ENCODE data around the gene CENPH. TPM values are rescaled to one million over a fixed set of nuclear protein-coding genes. Genes with fewer than 3 reads are reported as not detected.

Gene CENPH
- total RNA-seq, 5 donors from 2014 or later (not counting 1 experiment from before 2014, with no cell fraction given), result 4.1 to 8.4 (median 6.5) TPM

GRCh38 chr5:69224520-69224919, 35.1 kb downstream of the CENPH start:
- Histone ChIP-seq H3K36me3 (ENCODE audit: control insufficient read depth in 2 of 2, extremely low read depth in 1 of 2, insufficient read depth in 1 of 2, low read length in 1 of 2) (peaks cover 0 to 18% of the 10 kb centered on the region in 2 donors), H3K4me3 (ENCODE audit: control insufficient read depth in 1 of 2, extremely low read depth in 1 of 2, low read length in 1 of 2) (no peak overlapping the region), H3K4me1 (ENCODE audit: control insufficient read depth in 1 of 2, extremely low read depth in 1 of 2, insufficient read depth in 2 of 2, low read length in 2 of 2) (no peaks in the 10 kb centered on the region), H3K9me3 (no peaks in the 10 kb centered on the region), H3K27ac (ENCODE audit: low read length) (no peak overlapping the region), H3K27me3 (replicated peaks in 1 of 2; ENCODE audit: control insufficient read depth in 2 of 2, extremely low read depth in 1 of 2, insufficient read depth in 2 of 2, low read length in 1 of 2) (no peaks in the 10 kb centered on the region)
- no peak overlapping the region for H3K4me3 Mint-ChIP-seq
- POLR2A ChIA-PET, result interaction anchor here (0.6 to 0.7 kb wide), 2 partner anchors 10 to 145 kb away, joined by 3 to 7 read pairs; partner anchors contain the start of gene CDK7 (in 1 of the 2)
- ATAC-seq (replicated peaks in 1 of 4) (no peak), DNase-seq (no peak)
- no peaks in the 10 kb centered on the region for H3K9me3 Mint-ChIP-seq
- H3K27me3 Mint-ChIP-seq, result no peaks in the 10 kb centered on the region
- CTCF ChIA-PET, result no interaction called here
- WGBS (ENCODE audit: insufficient coverage), result 95% methylated on average over 8 of the region's 8 CpGs
- peaks cover 12% of the 10 kb centered on the region for H3K36me3 Mint-ChIP-seq
- peaks cover 0 to 7% (median 4%) of the 10 kb centered on the region in 3 donors for H3K4me1 Mint-ChIP-seq
- no peak overlapping the region for H3K27ac Mint-ChIP-seq

GRCh38 chr5:69225860-69226259, 36.5 kb downstream of the CENPH start:
- ATAC-seq (replicated peaks in 1 of 4) (no peak), DNase-seq (no peak)
- CTCF ChIA-PET, result interaction anchor here (0.6 to 0.7 kb wide), 2 partner anchors 48 to 68 kb away, joined by 3 read pairs; no protein-coding TSS in a partner anchor
- Mint-ChIP-seq H3K27me3 (no peaks in the 10 kb centered on the region), H3K4me1 (peaks cover 0 to 7% (median 4%) of the 10 kb centered on the region in 3 donors), H3K27ac (peak overlapping the region in 1 of 2 donors; percentile 39), H3K9me3 (no peaks in the 10 kb centered on the region), H3K36me3 (peaks cover 20% of the 10 kb centered on the region), H3K4me3 (no peak overlapping the region)
- Histone ChIP-seq H3K36me3 (ENCODE audit: control insufficient read depth in 2 of 2, extremely low read depth in 1 of 2, insufficient read depth in 1 of 2, low read length in 1 of 2) (peaks cover 0 to 21% of the 10 kb centered on the region in 2 donors), H3K4me1 (ENCODE audit: control insufficient read depth in 1 of 2, extremely low read depth in 1 of 2, insufficient read depth in 2 of 2, low read length in 2 of 2) (no peaks in the 10 kb centered on the region), H3K4me3 (ENCODE audit: control insufficient read depth in 1 of 2, extremely low read depth in 1 of 2, low read length in 1 of 2) (no peak overlapping the region), H3K27ac (ENCODE audit: low read length) (no peak overlapping the region), H3K27me3 (replicated peaks in 1 of 2; ENCODE audit: control insufficient read depth in 2 of 2, extremely low read depth in 1 of 2, insufficient read depth in 2 of 2, low read length in 1 of 2) (no peaks in the 10 kb centered on the region), H3K9me3 (no peaks in the 10 kb centered on the region)
- POLR2A ChIA-PET, result no interaction called here
- WGBS (ENCODE audit: insufficient coverage), result no CpG with 5 or more reads among the region's 4 CpGs

- H3K27ac Mint-ChIP-seq, result no peak overlapping the region
- WGBS (ENCODE audit: insufficient coverage), result 90% methylated on average over 2 of the region's 2 CpGs
- H3K4me3 Mint-ChIP-seq, result no peak overlapping the region
- POLR2A ChIA-PET, result no interaction called here
- Histone ChIP-seq H3K4me1 (ENCODE audit: control insufficient read depth in 1 of 2, extremely low read depth in 1 of 2, insufficient read depth in 2 of 2, low read length in 2 of 2) (peaks cover under 1 to 3% of the 10 kb centered on the region in 2 experiments), H3K9me3 (no peaks in the 10 kb centered on the region), H3K4me3 (ENCODE audit: control insufficient read depth in 1 of 2, extremely low read depth in 1 of 2, low read length in 1 of 2) (no peak overlapping the region), H3K36me3 (ENCODE audit: control insufficient read depth in 2 of 2, extremely low read depth in 1 of 2, insufficient read depth in 1 of 2, low read length in 1 of 2) (peaks cover 0 to 16% of the 10 kb centered on the region in 2 donors), H3K27ac (ENCODE audit: low read length) (no peak overlapping the region), H3K27me3 (replicated peaks in 1 of 2; ENCODE audit: control insufficient read depth in 2 of 2, extremely low read depth in 1 of 2, insufficient read depth in 2 of 2, low read length in 1 of 2) (no peaks in the 10 kb centered on the region)
- CTCF ChIA-PET, result no interaction called here
- DNase-seq, result no peak
- H3K4me1 Mint-ChIP-seq, result peaks cover 0 to 8% (median 3%) of the 10 kb centered on the region in 3 donors
- H3K27me3 Mint-ChIP-seq, result no peaks in the 10 kb centered on the region
- no peaks in the 10 kb centered on the region for H3K9me3 Mint-ChIP-seq
- no peak for ATAC-seq (replicated peaks in 1 of 4)
- peaks cover 17% of the 10 kb centered on the region for H3K36me3 Mint-ChIP-seq
These were observed 40.8 kb downstream of the CENPH start for GRCh38 chr5:69230181-69230580.

GRCh38 chr5:69231281-69231680, 41.9 kb downstream of the CENPH start:
- Histone ChIP-seq H3K27ac (ENCODE audit: low read length) (no peak overlapping the region), H3K4me3 (ENCODE audit: control insufficient read depth in 1 of 2, extremely low read depth in 1 of 2, low read length in 1 of 2) (no peak overlapping the region), H3K27me3 (replicated peaks in 1 of 2; ENCODE audit: control insufficient read depth in 2 of 2, extremely low read depth in 1 of 2, insufficient read depth in 2 of 2, low read length in 1 of 2) (no peaks in the 10 kb centered on the region), H3K36me3 (ENCODE audit: control insufficient read depth in 2 of 2, extremely low read depth in 1 of 2, insufficient read depth in 1 of 2, low read length in 1 of 2) (peaks cover 0 to 16% of the 10 kb centered on the region in 2 donors), H3K9me3 (no peaks in the 10 kb centered on the region), H3K4me1 (ENCODE audit: control insufficient read depth in 1 of 2, extremely low read depth in 1 of 2, insufficient read depth in 2 of 2, low read length in 2 of 2) (peaks cover 7 to 10% of the 10 kb centered on the region in 2 experiments)
- H3K27me3 Mint-ChIP-seq, result no peaks in the 10 kb centered on the region
- POLR2A ChIA-PET, result no interaction called here
- ATAC-seq (replicated peaks in 1 of 4), result no peak
- H3K9me3 Mint-ChIP-seq, result no peaks in the 10 kb centered on the region
- WGBS (ENCODE audit: insufficient coverage), result 100% methylated on average over 3 of the region's 6 CpGs
- no peak overlapping the region for H3K4me3 Mint-ChIP-seq
- peaks cover 8 to 15% (median 13%) of the 10 kb centered on the region in 3 donors for H3K4me1 Mint-ChIP-seq
- H3K36me3 Mint-ChIP-seq, result peaks cover 13% of the 10 kb centered on the region
- no peak overlapping the region for H3K27ac Mint-ChIP-seq
- CTCF ChIA-PET, result no interaction called here
- DNase-seq, result no peak

GRCh38 chr5:69231851-69232250, 42.5 kb downstream of the CENPH start:
- Mint-ChIP-seq H3K9me3 (no peaks in the 10 kb centered on the region), H3K36me3 (peaks cover 13% of the 10 kb centered on the region), H3K27ac (no peak overlapping the region), H3K27me3 (no peaks in the 10 kb centered on the region), H3K4me3 (no peak overlapping the region), H3K4me1 (peaks cover 14 to 17% (median 16%) of the 10 kb centered on the region in 3 donors)
- ChIA-PET POLR2A (no interaction called here), CTCF (no interaction called here)
- Histone ChIP-seq H3K36me3 (ENCODE audit: control insufficient read depth in 2 of 2, extremely low read depth in 1 of 2, insufficient read depth in 1 of 2, low read length in 1 of 2) (peaks cover 0 to 15% of the 10 kb centered on the region in 2 donors), H3K4me3 (ENCODE audit: control insufficient read depth in 1 of 2, extremely low read depth in 1 of 2, low read length in 1 of 2) (no peak overlapping the region), H3K9me3 (no peaks in the 10 kb centered on the region), H3K4me1 (ENCODE audit: control insufficient read depth in 1 of 2, extremely low read depth in 1 of 2, insufficient read depth in 2 of 2, low read length in 2 of 2) (peaks cover 9 to 15% of the 10 kb centered on the region in 2 experiments), H3K27ac (ENCODE audit: low read length) (no peak overlapping the region), H3K27me3 (replicated peaks in 1 of 2; ENCODE audit: control insufficient read depth in 2 of 2, extremely low read depth in 1 of 2, insufficient read depth in 2 of 2, low read length in 1 of 2) (no peaks in the 10 kb centered on the region)
- ATAC-seq (replicated peaks in 1 of 4), result no peak
- 100% methylated on average over 2 of the region's 2 CpGs for WGBS (ENCODE audit: insufficient coverage)
- no peak for DNase-seq

- 0% methylated on average over 45 of the region's 49 CpGs for WGBS (ENCODE audit: insufficient coverage)
- peaks cover 22% of the 10 kb centered on the region for H3K36me3 Mint-ChIP-seq
- CTCF ChIA-PET, result interaction anchor here in 1 of 2 donors (0.5 to 2.5 kb wide), 10 partner anchors 17 to 141 kb away, joined by 3 to 18 read pairs (median 4); partner anchors contain the start of genes CCDC125, CENPH and SLC30A5
- peaks cover 14 to 27% of the 10 kb centered on the region in 2 experiments for H3K4me1 ChIP-seq (ENCODE audit: control insufficient read depth in 1 of 2, extremely low read depth in 1 of 2, insufficient read depth in 2 of 2, low read length in 2 of 2)
- peak within 1 kb of the TSS; percentile 96 to 98 for H3K4me3 ChIP-seq (ENCODE audit: control insufficient read depth in 1 of 2, extremely low read depth in 1 of 2, low read length in 1 of 2)
- POLR2A ChIA-PET, result interaction anchor here (0.6 to 1.8 kb wide), 9 partner anchors 10 to 141 kb away, joined by 3 to 7 read pairs (median 5); partner anchors contain the start of genes CCDC125 (in 2 of the 2) and SLC30A5 (in 1 of the 2)
- peaks cover 0 to 7% of the 10 kb centered on the region in 2 donors for H3K36me3 ChIP-seq (ENCODE audit: control insufficient read depth in 2 of 2, extremely low read depth in 1 of 2, insufficient read depth in 1 of 2, low read length in 1 of 2)
- H3K27me3 Mint-ChIP-seq, result no peaks in the 10 kb centered on the region
- no peaks in the 10 kb centered on the region for H3K9me3 Mint-ChIP-seq
- ATAC-seq (replicated peaks in 1 of 4) (peak; percentile 100), DNase-seq (peak; percentile 79 to 97 (median 91))
- H3K27ac ChIP-seq (ENCODE audit: low read length), result peak within 1 kb of the TSS; percentile 73
- H3K27me3 ChIP-seq (replicated peaks in 1 of 2; ENCODE audit: control insufficient read depth in 2 of 2, extremely low read depth in 1 of 2, insufficient read depth in 2 of 2, low read length in 1 of 2), result no peaks in the 10 kb centered on the region
- H3K4me3 Mint-ChIP-seq, result peak within 1 kb of the TSS; percentile 91 to 96 (median 95)
- peaks cover 40 to 41% (median 40%) of the 10 kb centered on the region in 3 donors for H3K4me1 Mint-ChIP-seq
- no peaks in the 10 kb centered on the region for H3K9me3 ChIP-seq
- peak within 1 kb of the TSS; percentile 79 to 95 for H3K27ac Mint-ChIP-seq
These were observed 45.3 kb downstream of the CENPH start, which contains the start of gene CDK7 for GRCh38 chr5:69234457-69235268. Gene CDK7 (plus strand): TSS chr5:69234886. CDS start chr5:69234976, 90 bp downstream.

Data from T-cell (primary cell).